ENCODE data around the gene PLD2. TPM values are rescaled to one million over a fixed set of nuclear protein-coding genes. Genes with fewer than 3 reads are reported as not detected.
A peak's percentile ranks its signal among the peaks of the same experiment; 100 is the strongest.

The PLD2 gene
- total and polyA plus RNA-seq, 9 of the 15 experiments (the other 6 are each of a cell fraction or from before 2014, with no cell fraction given), result 0.20 to 7.5 (median 3.3) TPM

DNA sequence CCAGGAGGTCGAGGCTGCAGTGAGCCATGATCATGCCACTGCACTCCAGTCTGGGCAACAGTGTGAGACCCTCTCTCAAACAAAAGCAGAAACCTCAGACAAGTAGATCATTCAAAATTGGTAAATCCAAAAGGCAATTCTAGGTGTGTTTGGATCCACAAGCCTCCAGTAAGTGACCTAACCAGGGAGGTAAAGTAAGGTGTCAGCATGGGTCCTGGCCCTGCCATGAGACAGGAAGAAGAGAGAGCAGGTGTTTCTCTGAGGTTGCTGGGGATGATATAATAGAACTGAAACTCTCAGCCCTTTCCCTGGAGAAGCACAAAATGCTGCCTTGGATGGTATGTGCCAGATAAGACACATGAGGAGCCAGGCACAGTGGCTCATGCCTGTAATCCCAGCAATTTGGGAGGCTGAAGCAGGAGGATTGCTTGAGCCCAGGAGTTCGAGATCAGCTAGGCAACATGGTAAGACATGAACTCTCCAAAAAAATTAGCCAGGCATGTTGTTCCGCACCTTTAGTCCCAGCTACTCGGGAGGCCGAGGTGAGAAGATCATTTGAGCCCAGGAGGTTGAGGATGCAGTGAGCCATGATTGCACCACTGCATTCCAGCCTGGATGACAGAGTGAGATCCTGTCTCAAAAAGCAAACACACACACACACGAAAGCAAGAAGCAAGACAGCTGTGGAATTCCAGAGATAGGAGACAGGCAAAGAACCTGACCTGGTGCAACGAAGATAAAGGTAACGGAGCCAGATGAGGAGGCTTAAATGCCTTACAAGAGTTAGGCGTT, 28.8 kb upstream of the PLD2 start:
- 2% methylated on average over 8 of the region's 9 CpGs for WGBS (ENCODE audit: insufficient coverage, low coverage, missing lambda C conversion rate)
- in situ Hi-C loops (cut with MboI), result no loop called here
- TF ChIP-seq TAL1 (IDR thresholded peaks at IDR 0.05) (peak; percentile 15; the same call in 1 of the 2 replicates), BDP1 (IDR thresholded peaks at IDR 0.05; ENCODE audit: insufficient read depth, insufficient read length) (no peak), ZNF140 (CRISPR knock-in tag; IDR thresholded peaks at IDR 0.05) (no peak), CBFA2T2 (conservative IDR thresholded peaks at IDR 0.05) (peak; percentile 26; the same call in 1 of the 2 replicates), SREBF1 (IDR thresholded peaks at IDR 0.05; ENCODE audit: borderline replicate concordance, low read depth, low read length) (no peak), TAF9B (IDR thresholded peaks at IDR 0.05; ENCODE audit: partially characterized antibody) (no peak), HOXB6 (CRISPR knock-in tag; IDR thresholded peaks at IDR 0.05; ENCODE audit: borderline replicate concordance) (no peak), NONO (IDR thresholded peaks at IDR 0.05; ENCODE audit: low read depth in 2 of 2, low read length in 1 of 2) (no peak), TEAD2 (tag; IDR thresholded peaks at IDR 0.05) (no peak), PHF8 (IDR thresholded peaks at IDR 0.05; ENCODE audit: borderline replicate concordance, low read length) (no peak), CBFA2T3 (IDR thresholded peaks at IDR 0.05) (peak; percentile 53), TCF3 (CRISPR knock-in tag; IDR thresholded peaks at IDR 0.05) (peak; percentile 24; the same call in 1 of the 2 replicates), FOXA3 (CRISPR knock-in tag; conservative IDR thresholded peaks at IDR 0.05 in 1 of 2, IDR thresholded peaks at IDR 0.05 in 1 of 2) (no peak), RAD21 (CRISPR knock-in tag; conservative IDR thresholded peaks at IDR 0.05 in 1 of 2, IDR thresholded peaks at IDR 0.05 in 1 of 2) (no peak), TRIM28 (IDR thresholded peaks at IDR 0.05) (no peak), ZNF121 (CRISPR knock-in tag; conservative IDR thresholded peaks at IDR 0.05) (no peak), ZNF57 (CRISPR knock-in tag; IDR thresholded peaks at IDR 0.05) (no peak)
- TF ChIP-seq, protein P1, sequence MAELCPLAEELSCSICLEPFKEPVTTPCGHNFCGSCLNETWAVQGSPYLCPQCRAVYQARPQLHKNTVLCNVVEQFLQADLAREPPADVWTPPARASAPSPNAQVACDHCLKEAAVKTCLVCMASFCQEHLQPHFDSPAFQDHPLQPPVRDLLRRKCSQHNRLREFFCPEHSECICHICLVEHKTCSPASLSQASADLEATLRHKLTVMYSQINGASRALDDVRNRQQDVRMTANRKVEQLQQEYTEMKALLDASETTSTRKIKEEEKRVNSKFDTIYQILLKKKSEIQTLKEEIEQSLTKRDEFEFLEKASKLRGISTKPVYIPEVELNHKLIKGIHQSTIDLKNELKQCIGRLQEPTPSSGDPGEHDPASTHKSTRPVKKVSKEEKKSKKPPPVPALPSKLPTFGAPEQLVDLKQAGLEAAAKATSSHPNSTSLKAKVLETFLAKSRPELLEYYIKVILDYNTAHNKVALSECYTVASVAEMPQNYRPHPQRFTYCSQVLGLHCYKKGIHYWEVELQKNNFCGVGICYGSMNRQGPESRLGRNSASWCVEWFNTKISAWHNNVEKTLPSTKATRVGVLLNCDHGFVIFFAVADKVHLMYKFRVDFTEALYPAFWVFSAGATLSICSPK (IDR thresholded peaks at IDR 0.05; ENCODE audit: borderline replicate concordance), result no peak
- ATAC-seq (no peak), DNase-seq (ENCODE audit: extremely low read depth in 1 of 4, low spot score in 3 of 4) (no peak), FAIRE-seq (no peak)
- intact Hi-C loops (cut with micrococcal nuclease), result no loop called here
- H3K4me3 ChIP-seq, result no peak overlapping the region
- ChIA-PET POLR2A (interaction anchor here (0.6 kb wide), 1 partner anchor 11 kb away, joined by 4 read pairs; the partner anchor contains the start of gene GLTPD2), CTCF (ENCODE audit: low intra/inter-chr PET ratio) (no interaction called here)
- H3K9me1 ChIP-seq (ENCODE audit: control insufficient read depth, insufficient read depth, low read length), result no peaks in the 10 kb centered on the region
- no peaks in the 10 kb centered on the region for H3K9me3 ChIP-seq (replicated peaks; ENCODE audit: control insufficient read depth, insufficient read depth, low read depth, low read length)
- H3K27ac ChIP-seq (ENCODE audit: extremely low read depth, low read depth, low read length), result no peak overlapping the region
- H3K4me1 ChIP-seq (replicated peaks in 1 of 2; ENCODE audit: control insufficient read depth in 2 of 2, insufficient read depth in 2 of 2, low read length in 2 of 2), result peaks cover 0 to 7% of the 10 kb centered on the region in 2 experiments; a peak in 3 of 5 replicates
- H3K36me3 ChIP-seq (ENCODE audit: control insufficient read depth, insufficient read depth, low read length), result no peaks in the 10 kb centered on the region
- H2AFZ ChIP-seq (ENCODE audit: low read depth, low read length), result no peak overlapping the region
- H3K9ac ChIP-seq (ENCODE audit: insufficient read depth in 1 of 2, low read depth in 2 of 2, low read length in 2 of 2), result no peak overlapping the region
- H3K27me3 ChIP-seq (ENCODE audit: control insufficient read depth in 2 of 2, insufficient read depth in 2 of 2, low read length in 2 of 2), result peaks cover 8 to 36% of the 10 kb centered on the region in 2 experiments; a peak in 3 of 5 replicates
- BruUV-seq (replicated peaks), result no TSS peak
- H3K4me2 ChIP-seq (ENCODE audit: insufficient read depth, low read length), result no peak overlapping the region
- no peaks in the 10 kb centered on the region for H4K20me1 ChIP-seq (replicated peaks; ENCODE audit: control insufficient read depth, insufficient read depth, low read length)
- H3K79me2 ChIP-seq (ENCODE audit: control insufficient read depth, insufficient read depth, low read length), result no peaks in the 10 kb centered on the region
